Ishikawa (cell line): ENCODE results near the gene HSFX2.

Experiments used
- CEBPB ChIP-seq: IDR thresholded peaks from 2 replicates; pipeline ENCODE4 v1.6.1; 2012
- CREB1 ChIP-seq: IDR thresholded peaks from 2 replicates; pipeline ENCODE4 v1.6.1; 2012; ENCODE audit warnings: low read depth
- EGR1 ChIP-seq: IDR thresholded peaks from 2 replicates; pipeline ENCODE4 v1.6.1; 2012
- EP300 ChIP-seq: IDR thresholded peaks from 2 replicates; pipeline ENCODE4 v1.6.1; 2012; ENCODE audit warnings: borderline replicate concordance
- MAX ChIP-seq: IDR thresholded peaks from 2 replicates; pipeline ENCODE4 v1.6.1; 2012
- NFIC ChIP-seq: IDR thresholded peaks from 2 replicates; pipeline ENCODE4 v1.6.1; 2012
- RAD21 ChIP-seq: IDR thresholded peaks from 2 replicates; pipeline ENCODE4 v1.6.1; 2012; ENCODE audit warnings: low read depth
- REST ChIP-seq: IDR thresholded peaks from 2 replicates; pipeline ENCODE4 v1.6.1; 2012; ENCODE audit warnings: low read depth, mild to moderate bottlenecking
- TAF1 ChIP-seq: IDR thresholded peaks from 2 replicates; pipeline ENCODE4 v1.6.1; 2012; ENCODE audit warnings: low read depth, mild to moderate bottlenecking
- TCF12 ChIP-seq: IDR thresholded peaks from 2 replicates; pipeline ENCODE4 v1.6.1; 2012; ENCODE audit warnings: low read depth
- TEAD4 ChIP-seq: IDR thresholded peaks from 2 replicates; pipeline ENCODE4 v1.6.1; 2012
- USF1 ChIP-seq: IDR thresholded peaks from 2 replicates; pipeline ENCODE4 v1.6.1; 2012
- YY1 ChIP-seq: IDR thresholded peaks from 2 replicates; pipeline ENCODE4 v1.6.1; 2012; ENCODE audit warnings: low read depth
- ZBTB7A ChIP-seq: IDR thresholded peaks from 2 replicates; pipeline ENCODE4 v1.6.1; 2012; ENCODE audit warnings: low read depth

- TF ChIP-seq EGR1 (no peak), EP300 (no peak), TCF12 (no peak), MAX (no peak), CEBPB (no peak), TAF1 (no peak), TEAD4 (no peak), CREB1 (no peak), RAD21 (no peak), ZBTB7A (no peak), YY1 (no peak), NFIC (no peak), USF1 (no peak), REST (no peak)
These were observed 26.3 kb downstream of the HSFX2 start for GRCh38 chrX:149568701-149569296.
